GM12878 (cell line): ENCODE measurements around the gene ADGRL3.

ENCODE experiments used
- FOXM1 ChIP-seq: IDR thresholded peaks from 2 replicates; pipeline ENCODE4 v1.6.1; 2012; ENCODE audit warnings: low read depth, mild to moderate bottlenecking, inconsistent platforms, low read length, moderate library complexity
- LARP7 ChIP-seq: fragments of 450-650 bp; IDR thresholded peaks from 2 replicates; pipeline ENCODE4 v1.6.1; 2017; ENCODE audit warnings: mild to moderate bottlenecking
- POLR2AphosphoS5 ChIP-seq: IDR thresholded peaks from 2 replicates; pipeline ENCODE4 v1.6.1; 2011; ENCODE audit warnings: mild to moderate bottlenecking, low read length, inconsistent platforms
- PRDM15 ChIP-seq: fragments of 450-650 bp; formaldehyde crosslinking; IDR thresholded peaks from 2 replicates; pipeline ENCODE4 v1.4.0; 2020; ENCODE audit warnings: mild to moderate bottlenecking, moderate library complexity
- RAD21 ChIP-seq: IDR thresholded peaks from 2 replicates; pipeline ENCODE4 v1.6.1; 2011; ENCODE audit warnings: mild to moderate bottlenecking, low read depth, low read length, moderate library complexity; ENCODE audit not compliant: insufficient read depth

DNA sequence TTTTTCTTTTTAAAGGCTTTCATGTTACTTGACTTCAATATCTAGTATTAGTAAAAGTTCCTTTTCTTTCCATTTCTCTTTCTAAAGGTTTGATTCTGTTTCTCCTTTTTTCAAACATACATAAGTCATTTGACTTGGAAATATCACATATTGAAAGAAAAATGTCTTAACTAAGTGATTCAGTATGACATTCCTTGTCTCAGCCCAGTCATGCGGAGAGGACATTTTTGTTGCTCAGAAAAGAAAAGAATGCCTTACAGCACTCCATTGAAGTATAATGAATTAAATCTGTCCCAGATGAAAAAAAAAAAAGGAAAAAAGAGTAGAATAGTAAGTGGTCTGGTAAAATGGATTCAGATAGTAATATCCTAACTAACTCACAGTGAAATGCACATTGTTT lies 466.1 kb downstream of the ADGRL3 start:
- TF ChIP-seq LARP7, result no peak
- TF ChIP-seq POLR2AphosphoS5, result no peak
- TF ChIP-seq FOXM1, result no peak
- no peak for TF ChIP-seq PRDM15
- no peak for TF ChIP-seq RAD21
